GM21528 (cell line): ENCODE data around the gene HBM.
"Not testable (repeated sequence)": the region's sequence is repeated elsewhere in the genome, so short reads cannot be mapped to it uniquely, and the experiment has no call there.

ENCODE experiments used
- ATAC-seq: cut with Tn5 transposase; IDR thresholded peaks from one replicate; pipeline ENCODE4 v1.9.1; 2021; ENCODE audit warnings: mild to moderate bottlenecking, moderate library complexity; ENCODE audit not compliant: unreplicated experiment, low FRiP score

The HBM gene

GRCh38 chr16:144797-145252 lies 21.0 kb upstream of the HBM start:
- ATAC-seq: no peak

- ATAC-seq: no peak
Observed at GRCh38 chr16:146646-147045, 19.1 kb upstream of the HBM start.

- no peak for ATAC-seq
Observed at GRCh38 chr16:149024-149660, 16.6 kb upstream of the HBM start.

GRCh38 chr16:152141-153128 lies 13.3 kb upstream of the HBM start, which contains the start of gene HBZ:
HBZ (plus strand) TSS chr16:152644; CDS start chr16:152910, 266 bp downstream.
- ATAC-seq: no peak

GRCh38 chr16:153129-153521 lies 12.7 kb upstream of the HBM start:
- not testable (repeated sequence) for ATAC-seq

- not testable (repeated sequence) for ATAC-seq
Observed at GRCh38 chr16:153550-154216, 12.1 kb upstream of the HBM start.

DNA sequence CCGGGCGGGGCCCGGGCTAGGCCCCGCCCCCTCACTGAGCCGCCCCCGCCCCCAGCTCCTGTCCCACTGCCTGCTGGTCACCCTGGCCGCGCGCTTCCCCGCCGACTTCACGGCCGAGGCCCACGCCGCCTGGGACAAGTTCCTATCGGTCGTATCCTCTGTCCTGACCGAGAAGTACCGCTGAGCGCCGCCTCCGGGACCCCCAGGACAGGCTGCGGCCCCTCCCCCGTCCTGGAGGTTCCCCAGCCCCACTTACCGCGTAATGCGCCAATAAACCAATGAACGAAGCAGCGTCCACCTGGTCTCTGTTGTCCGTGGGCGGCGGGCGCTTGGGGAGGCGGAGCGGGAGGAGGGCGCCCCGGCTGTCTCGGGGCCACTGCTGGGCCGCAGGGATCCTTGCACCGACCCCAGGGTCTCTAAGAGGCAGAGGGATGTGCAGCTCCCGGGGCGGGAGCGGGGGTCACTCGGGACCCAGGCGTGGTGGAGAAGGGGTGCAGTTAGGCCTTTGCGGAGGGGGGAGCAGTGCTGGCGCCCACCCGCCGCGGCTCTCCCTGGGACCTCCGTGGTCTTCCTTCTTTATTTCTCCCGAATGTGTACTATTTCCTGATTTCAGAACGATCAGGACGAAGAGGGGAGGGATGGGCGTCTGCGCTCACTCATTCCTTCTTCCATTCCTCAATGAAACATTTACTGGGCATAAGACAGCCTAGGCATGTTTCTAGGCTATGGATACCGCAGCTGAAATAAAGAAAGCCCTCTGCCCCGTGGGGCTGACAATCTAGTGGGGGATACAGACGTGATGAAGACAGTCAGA lies 11.4 kb upstream of the HBM start:
- no peak for ATAC-seq

DNA sequence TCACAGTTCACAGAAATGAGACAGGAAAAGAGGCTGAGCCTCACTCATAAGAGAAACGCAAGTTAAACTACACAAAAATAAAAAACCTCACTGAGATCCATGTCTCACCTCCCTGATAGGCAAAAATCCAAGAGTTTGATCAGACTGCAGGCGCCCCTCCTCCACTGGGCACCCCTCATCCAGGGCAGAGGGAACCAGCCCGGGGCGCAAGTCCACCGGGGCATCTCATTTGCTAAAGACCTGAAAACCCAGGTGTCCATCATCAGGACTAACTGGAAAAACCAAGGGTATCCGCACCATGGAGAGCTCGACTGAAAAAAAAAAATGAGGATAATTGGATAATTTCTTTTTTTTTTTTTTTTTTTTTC lies 10.8 kb upstream of the HBM start:
- no peak for ATAC-seq

- no peak for ATAC-seq
Observed at GRCh38 chr16:159136-159849, 6.5 kb upstream of the HBM start.

- ATAC-seq: not testable (repeated sequence)
Observed at GRCh38 chr16:160242-160641, 5.5 kb upstream of the HBM start.

- ATAC-seq: no peak
Observed at GRCh38 chr16:160691-161190, 5.0 kb upstream of the HBM start.

DNA sequence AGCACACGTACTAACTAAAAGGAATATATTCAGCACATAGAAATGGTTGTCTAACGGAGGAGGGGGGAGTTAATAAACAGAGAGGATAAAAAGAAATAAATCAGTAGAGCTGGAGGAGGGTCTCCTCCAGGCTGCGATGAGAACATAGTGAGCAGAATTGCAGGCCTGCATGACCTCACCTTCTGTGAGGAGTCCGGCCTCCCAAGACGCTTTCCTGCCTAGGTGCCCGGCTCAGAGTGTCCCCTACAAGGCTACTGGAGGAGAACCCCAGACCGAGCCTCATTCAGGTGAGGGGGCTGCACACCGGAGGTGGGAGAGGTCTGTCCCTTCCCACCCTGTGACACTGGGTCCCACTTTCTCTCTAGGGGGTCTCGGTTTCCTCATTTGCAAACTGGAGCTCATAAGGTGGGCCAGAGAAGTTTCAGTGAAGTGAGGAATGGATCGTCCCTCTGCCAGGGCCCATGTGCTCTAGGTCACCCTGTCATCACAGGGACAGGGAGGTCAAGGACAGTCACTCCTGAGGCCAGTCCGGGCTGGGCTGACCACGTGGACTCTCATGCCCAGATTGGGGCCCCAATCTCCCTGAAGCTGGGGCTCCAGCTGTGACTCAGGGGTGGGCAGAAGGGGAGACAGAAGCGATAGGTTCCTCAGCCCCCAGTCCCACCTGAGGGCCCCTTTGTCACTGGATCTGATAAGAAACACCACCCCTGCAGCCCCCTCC lies 3.3 kb upstream of the HBM start:
- no peak for ATAC-seq

- ATAC-seq: not testable (repeated sequence)
Observed at GRCh38 chr16:163139-163538, 2.6 kb upstream of the HBM start.

DNA sequence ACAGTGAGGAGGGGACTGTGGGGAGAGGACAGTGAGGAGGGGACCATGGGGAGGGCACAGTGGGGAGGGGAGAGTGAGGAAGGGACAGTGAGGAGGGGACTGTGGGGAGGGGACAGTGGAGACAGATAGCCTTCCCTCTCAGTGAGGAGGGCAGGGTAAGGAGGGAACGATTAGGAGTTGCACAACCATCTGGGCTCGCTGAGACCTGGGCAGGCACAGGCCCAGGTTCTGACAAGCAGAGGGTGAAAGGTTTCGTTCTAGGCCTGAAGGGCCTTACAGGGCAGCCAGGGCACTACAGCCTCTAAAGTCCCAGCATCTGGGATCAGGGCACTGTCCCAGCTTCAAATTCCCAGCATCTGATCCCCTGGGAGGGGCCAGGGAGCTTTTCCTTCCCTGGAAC lies 2.1 kb upstream of the HBM start:
- not testable (repeated sequence) for ATAC-seq

- ATAC-seq: not testable (repeated sequence)
Observed at GRCh38 chr16:164134-164823, 1.5 kb upstream of the HBM start.

DNA sequence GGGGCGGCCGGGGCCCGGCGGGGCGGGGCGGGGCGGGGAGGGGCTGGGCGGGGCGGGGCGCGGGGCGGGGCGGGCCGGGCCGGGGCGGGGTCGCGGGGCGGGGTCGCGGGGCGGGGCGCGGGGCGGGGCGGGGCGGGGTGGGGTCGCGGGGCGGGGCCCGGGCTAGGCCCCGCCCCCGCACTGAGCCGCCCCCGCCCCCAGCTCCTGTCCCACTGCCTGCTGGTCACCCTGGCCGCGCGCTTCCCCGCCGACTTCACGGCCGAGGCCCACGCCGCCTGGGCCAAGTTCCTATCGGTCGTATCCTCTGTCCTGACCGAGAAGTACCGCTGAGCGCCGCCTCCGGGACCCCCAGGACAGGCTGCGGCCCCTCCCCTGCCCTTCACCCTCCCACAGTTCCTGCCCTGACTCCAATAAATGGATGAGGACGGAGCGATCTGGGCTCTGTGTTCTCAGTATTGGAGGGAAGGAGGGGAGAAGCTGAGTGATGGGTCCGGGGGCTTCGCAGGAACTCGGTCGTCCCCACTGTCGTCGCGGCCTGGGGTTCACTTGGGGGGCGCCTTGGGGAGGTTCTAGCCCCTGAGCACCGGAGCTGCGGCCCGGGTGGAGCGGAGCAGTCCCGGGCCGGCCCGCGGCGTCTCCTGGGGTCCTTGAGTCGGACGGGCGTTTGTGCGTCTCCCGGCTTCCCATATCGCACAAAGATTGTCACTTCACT lies 795 bp upstream of the HBM start:
- no peak for ATAC-seq

GRCh38 chr16:166375-167121 lies 770 bp downstream of the HBM start:
- no peak for ATAC-seq
